Activated T-helper 1 cell treated with anti-CD3 and anti-CD28 coated beads, Interleukin-2, amount 50 U/mL, for 16 hours (primary cell): ENCODE results near the gene PM20D1.
"Not testable (repeated sequence)": the region's sequence is repeated elsewhere in the genome, so short reads cannot be mapped to it uniquely, and the experiment has no call there.

Experiments
- DNase-seq, 2 donors: peaks; one replicate each; pipeline ENCODE4 v3.0.0-alpha.2; 2020; ENCODE audit warnings: low read depth in 1 of 2, low spot score in 1 of 2

The PM20D1 gene

GRCh38 chr1:205849619-205850355 lies at the start of gene PM20D1:
Gene PM20D1 (minus strand): TSS chr1:205850132. CDS start chr1:205850072, 60 bp downstream.
- peak; percentile 39 to 64 for DNase-seq

- no peak for DNase-seq
These were observed 46.4 kb upstream of the PM20D1 start for GRCh38 chr1:205896351-205896750.

GRCh38 chr1:205894119-205894518 lies 44.2 kb upstream of the PM20D1 start:
- not testable (repeated sequence) for DNase-seq

- DNase-seq, result not testable (repeated sequence)
These were observed 42.2 kb upstream of the PM20D1 start for GRCh38 chr1:205892175-205892574.

GRCh38 chr1:205891481-205891880 lies 41.5 kb upstream of the PM20D1 start:
- DNase-seq, result not testable (repeated sequence)

GRCh38 chr1:205890631-205891030 lies 40.7 kb upstream of the PM20D1 start:
- not testable (repeated sequence) for DNase-seq

- not testable (repeated sequence) for DNase-seq
These were observed 39.8 kb upstream of the PM20D1 start for GRCh38 chr1:205889706-205890105.

- not testable (repeated sequence) for DNase-seq
These were observed 39.1 kb upstream of the PM20D1 start for GRCh38 chr1:205889006-205889405.

- DNase-seq, result no peak
These were observed 33.9 kb upstream of the PM20D1 start for GRCh38 chr1:205883792-205884191.

GRCh38 chr1:205880923-205881322 lies 31.0 kb upstream of the PM20D1 start:
- no peak for DNase-seq

GRCh38 chr1:205879974-205880373 lies 30.0 kb upstream of the PM20D1 start:
- no peak for DNase-seq

GRCh38 chr1:205878026-205878425 lies 28.1 kb upstream of the PM20D1 start:
- no peak for DNase-seq

GRCh38 chr1:205873148-205873547 lies 23.2 kb upstream of the PM20D1 start:
- not testable (repeated sequence) for DNase-seq

GRCh38 chr1:205870236-205870635 lies 20.3 kb upstream of the PM20D1 start:
- no peak for DNase-seq

GRCh38 chr1:205861540-205861939 lies 11.6 kb upstream of the PM20D1 start:
- DNase-seq, result no peak

GRCh38 chr1:205858141-205858961 lies 8.4 kb upstream of the PM20D1 start:
- DNase-seq, result no peak

- not testable (repeated sequence) for DNase-seq
These were observed 7.6 kb upstream of the PM20D1 start for GRCh38 chr1:205857501-205857900.

GRCh38 chr1:205856433-205856832 lies 6.5 kb upstream of the PM20D1 start:
- DNase-seq, result no peak

- DNase-seq, result no peak
These were observed 3.0 kb upstream of the PM20D1 start for GRCh38 chr1:205852969-205853368.

- no peak for DNase-seq
These were observed 2.1 kb upstream of the PM20D1 start for GRCh38 chr1:205851993-205852392.

- DNase-seq, result no peak
These were observed 6.7 kb downstream of the PM20D1 start for GRCh38 chr1:205843036-205843859.
